ENCODE results near the gene HSH2D. TPM values are rescaled to one million over a fixed set of nuclear protein-coding genes. Genes with fewer than 3 reads are reported as not detected.

HSH2D gene
- total and polyA plus RNA-seq, 2 of the 13 experiments (the other 11 are each of a cell fraction or from before 2014, with no cell fraction given), result 0.69 to 3.2 TPM

DNA sequence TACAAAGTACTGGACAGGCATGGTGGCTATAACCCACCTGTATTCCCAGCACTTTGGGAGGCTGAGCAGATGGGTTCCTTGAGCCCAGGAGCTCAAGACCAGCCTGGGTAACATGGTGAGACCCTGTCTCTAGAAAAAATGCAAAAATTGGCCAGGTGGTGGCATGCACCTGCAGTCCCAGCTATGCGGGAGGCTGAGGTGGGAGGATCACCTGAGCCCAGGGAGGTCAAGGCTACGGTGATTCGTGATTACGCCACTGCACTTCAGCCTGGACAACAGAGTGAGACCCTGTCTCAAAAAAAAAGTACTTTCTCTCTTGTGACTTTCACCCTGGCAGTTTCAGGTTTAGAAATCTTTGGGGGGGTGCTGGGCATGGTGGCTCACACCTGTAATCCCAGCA is 43.0 kb upstream of the HSH2D start:
- H4K20me1 ChIP-seq (ENCODE audit: insufficient read depth, low read length), result no peaks in the 10 kb centered on the region
- H3K4me3 ChIP-seq (replicated peaks in 1 of 3; ENCODE audit: insufficient read depth in 1 of 3, low read depth in 2 of 3, low read length in 3 of 3), result no peak overlapping the region
- H3K36me3 ChIP-seq (replicated peaks in 1 of 2; ENCODE audit: control insufficient read depth in 1 of 2, insufficient read depth in 2 of 2, low read length in 2 of 2), result peaks cover 15 to 39% of the 10 kb centered on the region in 2 experiments; a peak in 4 of 5 replicates
- ChIA-PET CTCF (ENCODE audit: low intra/inter-chr PET ratio, low total read pairs) (no interaction called here), POLR2A (no interaction called here)
- BruUV-seq (replicated peaks), result no TSS peak
- intact Hi-C loops (cut with micrococcal nuclease; ENCODE audit: unreplicated experiment), result no loop called here
- 94% methylated on average over 4 of the region's 4 CpGs for WGBS (ENCODE audit: low lambda C conversion rate)
- FAIRE-seq (no peak), DNase-seq (ENCODE audit: low spot score) (no peak), ATAC-seq (no peak)
- H3K9me3 ChIP-seq (ENCODE audit: low read length), result no peaks in the 10 kb centered on the region
- no peak overlapping the region for H2AFZ ChIP-seq (ENCODE audit: low read length)
- peaks cover 36% of the 10 kb centered on the region for H3K4me1 ChIP-seq (ENCODE audit: insufficient read depth, low read length)
- H3K9ac ChIP-seq (ENCODE audit: insufficient read depth, low read depth, low read length), result no peak overlapping the region
- TF ChIP-seq ZNF121 (CRISPR knock-in tag; IDR thresholded peaks at IDR 0.05), result peak; percentile 89
- no peak for TF ChIP-seq ZNF75D (CRISPR knock-in tag; IDR thresholded peaks at IDR 0.05; ENCODE audit: borderline replicate concordance)
- TF ChIP-seq ZNF770 (CRISPR knock-in tag; IDR thresholded peaks at IDR 0.05), result peak; percentile 77
- TF ChIP-seq BRD4 (CRISPR knock-in tag; IDR thresholded peaks at IDR 0.05), result no peak
- no peak for TF ChIP-seq HES4 (CRISPR knock-in tag; IDR thresholded peaks at IDR 0.05; ENCODE audit: borderline replicate concordance)
- H3K4me2 ChIP-seq (ENCODE audit: low read depth, low read length), result no peak overlapping the region
- no peaks in the 10 kb centered on the region for H3K79me2 ChIP-seq (ENCODE audit: insufficient read depth, low read length)
- H3K27ac ChIP-seq (ENCODE audit: extremely low read length, insufficient read depth, low read length), result no peak overlapping the region
- no peaks in the 10 kb centered on the region for H3K27me3 ChIP-seq (ENCODE audit: control insufficient read depth in 1 of 2, insufficient read depth in 2 of 2, low read length in 2 of 2)
- in situ Hi-C loops (cut with HindIII; ENCODE audit: extremely low pct_ligation_motif_present, low pct_unique_long_range_greater_than_20kb), result no loop called here

DNA sequence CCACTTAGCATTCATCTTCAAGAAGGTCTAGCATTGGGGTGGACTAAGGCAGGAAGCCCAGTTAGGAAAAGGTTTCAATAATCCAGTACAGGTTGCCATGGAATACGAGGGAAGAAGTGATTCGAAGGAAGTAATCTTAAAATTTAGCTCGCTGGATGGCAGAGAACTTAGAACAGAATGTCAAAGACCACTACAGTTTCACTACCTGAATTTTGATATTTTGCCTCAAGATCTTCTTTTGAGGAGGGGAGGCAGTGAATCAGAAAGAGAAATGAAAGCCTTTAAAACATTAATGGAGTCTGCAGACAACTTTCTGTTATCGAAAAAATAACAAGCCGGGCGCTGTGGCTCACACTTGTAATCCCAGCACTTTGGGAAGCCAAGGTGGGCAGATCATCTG is 38.8 kb upstream of the HSH2D start:
- no TSS peak for BruUV-seq (replicated peaks)
- Histone ChIP-seq H3K27me3 (ENCODE audit: control insufficient read depth in 1 of 2, insufficient read depth in 2 of 2, low read length in 2 of 2) (no peaks in the 10 kb centered on the region), H4K20me1 (ENCODE audit: insufficient read depth, low read length) (no peaks in the 10 kb centered on the region), H3K4me3 (replicated peaks in 1 of 3; ENCODE audit: insufficient read depth in 1 of 3, low read depth in 2 of 3, low read length in 3 of 3) (no peak overlapping the region), H3K9ac (ENCODE audit: insufficient read depth, low read depth, low read length) (no peak overlapping the region), H3K4me1 (ENCODE audit: insufficient read depth, low read length) (peaks cover 9% of the 10 kb centered on the region; the same call in 1 of the 2 replicates), H3K4me2 (ENCODE audit: low read depth, low read length) (no peak overlapping the region), H3K27ac (ENCODE audit: extremely low read length, insufficient read depth, low read length) (no peak overlapping the region), H3K79me2 (ENCODE audit: insufficient read depth, low read length) (no peaks in the 10 kb centered on the region), H3K9me3 (ENCODE audit: low read length) (no peaks in the 10 kb centered on the region), H2AFZ (ENCODE audit: low read length) (no peak overlapping the region), H3K36me3 (replicated peaks in 1 of 2; ENCODE audit: control insufficient read depth in 1 of 2, insufficient read depth in 2 of 2, low read length in 2 of 2) (peaks cover 8 to 22% of the 10 kb centered on the region in 2 experiments; a peak in 4 of 5 replicates)
- ATAC-seq (no peak), DNase-seq (ENCODE audit: low spot score) (no peak), FAIRE-seq (no peak)
- intact Hi-C loops (cut with micrococcal nuclease; ENCODE audit: unreplicated experiment) (no loop called here), in situ Hi-C loops (cut with HindIII; ENCODE audit: extremely low pct_ligation_motif_present, low pct_unique_long_range_greater_than_20kb) (no loop called here)
- ChIA-PET CTCF (ENCODE audit: low intra/inter-chr PET ratio, low total read pairs) (no interaction called here), POLR2A (no interaction called here)
- 98% methylated on average over 6 of the region's 6 CpGs for WGBS (ENCODE audit: low lambda C conversion rate)
- TF ChIP-seq FOXP4 (CRISPR knock-in tag; IDR thresholded peaks at IDR 0.05) (no peak), ZNF883 (CRISPR knock-in tag; IDR thresholded peaks at IDR 0.05; ENCODE audit: not compliant biosample characterization) (no peak), KLF16 (CRISPR knock-in tag; IDR thresholded peaks at IDR 0.05) (no peak), DPF2 (CRISPR knock-in tag; IDR thresholded peaks at IDR 0.05; ENCODE audit: borderline replicate concordance, low read depth) (no peak), MXD4 (CRISPR knock-in tag; IDR thresholded peaks at IDR 0.05) (no peak)
- TF ChIP-seq, protein P1, sequence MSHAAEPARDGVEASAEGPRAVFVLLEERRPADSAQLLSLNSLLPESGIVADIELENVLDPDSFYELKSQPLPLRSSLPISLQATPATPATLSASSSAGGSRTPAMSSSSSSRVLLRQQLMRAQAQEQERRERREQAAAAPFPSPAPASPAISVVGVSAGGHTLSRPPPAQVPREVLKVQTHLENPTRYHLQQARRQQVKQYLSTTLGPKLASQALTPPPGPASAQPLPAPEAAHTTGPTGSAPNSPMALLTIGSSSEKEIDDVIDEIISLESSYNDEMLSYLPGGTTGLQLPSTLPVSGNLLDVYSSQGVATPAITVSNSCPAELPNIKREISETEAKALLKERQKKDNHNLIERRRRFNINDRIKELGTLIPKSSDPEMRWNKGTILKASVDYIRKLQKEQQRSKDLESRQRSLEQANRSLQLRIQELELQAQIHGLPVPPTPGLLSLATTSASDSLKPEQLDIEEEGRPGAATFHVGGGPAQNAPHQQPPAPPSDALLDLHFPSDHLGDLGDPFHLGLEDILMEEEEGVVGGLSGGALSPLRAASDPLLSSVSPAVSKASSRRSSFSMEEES (CRISPR knock-in tag; IDR thresholded peaks at IDR 0.05), result no peak
